GM08714 (cell line): ENCODE measurements around the gene MMS19.
"Not testable (repeated sequence)": the region's sequence is repeated elsewhere in the genome, so short reads cannot be mapped to it uniquely, and the experiment has no call there.

Experiments
- H3K4me3 ChIP-seq: fragments of 200-500 bp; sonication (Bioruptor generic); 2 replicates; pipeline ENCODE4 v1.5.1; 2014; ENCODE audit warnings: mild to moderate bottlenecking, low read length, inconsistent platforms
- ZNF274 ChIP-seq: IDR thresholded peaks from 2 replicates; pipeline ENCODE4 v1.6.1; 2012; ENCODE audit warnings: mild to moderate bottlenecking, low read depth, low read length

The MMS19 gene

DNA sequence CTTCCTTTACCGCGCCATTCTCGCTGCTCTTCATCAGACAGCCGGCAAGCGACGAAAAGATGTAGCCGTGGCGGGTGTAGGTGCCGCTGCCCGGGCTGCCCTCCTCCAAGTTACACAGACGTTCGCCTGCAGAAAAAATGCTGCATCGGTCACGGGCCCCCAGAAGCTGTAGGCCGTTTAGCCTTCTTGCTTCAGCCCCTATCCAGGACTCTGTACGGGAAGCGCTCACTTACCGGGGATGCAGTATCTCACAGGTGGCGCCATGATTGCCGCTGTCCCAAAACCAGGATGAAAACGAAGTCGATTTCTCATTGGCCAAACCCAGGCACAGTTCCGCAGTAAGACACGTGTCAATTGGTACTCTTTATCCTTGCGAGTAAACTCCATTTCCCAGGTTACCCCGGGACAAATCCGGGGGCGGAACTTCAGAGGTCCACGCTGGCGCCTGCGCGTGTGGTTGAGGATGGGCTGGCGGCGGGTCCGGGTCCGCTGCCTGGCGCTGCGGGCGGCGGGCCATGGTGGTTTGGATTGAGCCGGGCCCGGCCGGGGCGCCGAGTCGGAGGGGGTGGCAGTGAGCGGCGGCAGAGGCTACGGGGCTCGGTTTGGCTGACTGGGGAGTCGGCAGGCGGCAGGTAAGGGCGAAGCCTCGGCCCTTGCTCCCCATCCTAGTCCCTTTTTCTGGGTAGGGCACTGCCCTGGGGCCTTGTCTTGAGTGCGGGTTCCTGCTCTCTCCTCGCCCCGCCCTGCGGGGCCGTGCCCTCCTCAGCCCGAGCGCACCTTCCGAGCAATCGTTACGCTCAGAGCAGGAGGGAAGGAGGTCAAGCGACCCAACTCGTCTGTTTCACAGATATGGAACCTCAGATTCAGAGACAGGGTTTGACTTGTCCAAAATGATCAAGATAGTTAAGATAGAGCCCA is 52.2 kb downstream of the MMS19 start, which contains the start of the genes EXOSC1 and ZDHHC16:
Gene EXOSC1, minus strand, starts transcription at position 285 of the 918 bp plus-strand sequence. Its CDS starts 21 bp downstream, at position 264.
Gene ZDHHC16, plus strand, starts transcription at position 454 of the 918 bp plus-strand sequence. CDS start 5,501 bp downstream, outside the sequence.
- peak within 1 kb of the TSS; percentile 83 for H3K4me3 ChIP-seq
- no peak for TF ChIP-seq ZNF274

DNA sequence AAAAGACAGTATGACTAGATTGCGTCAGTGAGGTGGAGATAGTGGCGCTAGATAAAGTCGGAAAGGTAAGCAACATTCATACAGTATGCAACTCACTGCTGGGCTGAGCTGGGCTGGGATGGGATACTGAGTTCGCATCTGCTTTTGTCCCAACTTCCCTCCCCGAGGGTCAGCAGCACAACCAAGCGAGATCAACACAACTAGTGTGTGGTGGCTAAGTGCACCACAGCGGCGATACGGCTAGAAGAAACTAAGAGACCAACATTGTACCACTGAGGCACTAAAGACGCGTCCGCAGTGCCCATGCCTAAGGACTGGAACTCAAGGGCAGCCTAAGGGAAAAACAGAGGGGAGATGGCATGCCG is 52.9 kb downstream of the MMS19 start:
- TF ChIP-seq ZNF274, result no peak
- H3K4me3 ChIP-seq, result peak overlapping the region; percentile 83

DNA sequence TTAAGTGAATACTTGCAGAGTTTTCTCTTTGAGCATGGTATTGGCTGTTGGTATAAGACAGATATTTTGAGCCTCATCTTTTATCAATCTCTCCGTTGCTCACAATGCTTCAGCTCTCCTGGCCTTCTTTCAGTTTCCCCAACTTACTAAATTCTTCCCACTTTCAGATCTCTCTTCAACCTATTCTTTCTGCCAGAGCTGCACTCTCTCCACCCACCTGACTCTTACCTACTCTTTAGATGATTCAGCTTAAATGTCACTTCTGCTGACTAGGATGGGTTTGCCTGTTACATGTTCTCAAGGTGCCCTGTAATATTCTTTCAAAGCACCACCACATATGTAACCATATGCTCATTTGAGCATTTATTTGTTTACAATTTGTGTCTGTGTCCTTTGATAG is 54.0 kb downstream of the MMS19 start:
- TF ChIP-seq ZNF274, result no peak
- H3K4me3 ChIP-seq, result no peak overlapping the region

DNA sequence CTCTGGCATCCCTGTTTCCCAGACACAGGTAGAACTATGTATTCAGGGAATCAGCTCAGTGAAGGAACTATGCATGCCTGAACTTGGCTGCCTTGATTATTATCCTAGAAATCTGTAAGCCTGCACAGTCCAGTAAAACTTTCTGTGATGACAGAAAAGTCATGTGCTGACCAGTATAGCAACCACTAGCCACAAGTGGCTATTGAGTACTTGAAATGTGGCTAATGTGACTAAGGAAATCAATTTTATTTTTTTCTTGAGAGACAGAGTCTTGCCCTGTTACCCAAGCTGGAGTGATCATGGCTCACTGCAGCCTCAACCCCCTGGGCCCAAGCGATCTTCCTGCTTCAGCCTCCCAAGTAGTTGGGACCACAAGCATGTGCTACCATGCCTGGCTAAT is 55.9 kb downstream of the MMS19 start:
- TF ChIP-seq ZNF274, result no peak
- no peak overlapping the region for H3K4me3 ChIP-seq

DNA sequence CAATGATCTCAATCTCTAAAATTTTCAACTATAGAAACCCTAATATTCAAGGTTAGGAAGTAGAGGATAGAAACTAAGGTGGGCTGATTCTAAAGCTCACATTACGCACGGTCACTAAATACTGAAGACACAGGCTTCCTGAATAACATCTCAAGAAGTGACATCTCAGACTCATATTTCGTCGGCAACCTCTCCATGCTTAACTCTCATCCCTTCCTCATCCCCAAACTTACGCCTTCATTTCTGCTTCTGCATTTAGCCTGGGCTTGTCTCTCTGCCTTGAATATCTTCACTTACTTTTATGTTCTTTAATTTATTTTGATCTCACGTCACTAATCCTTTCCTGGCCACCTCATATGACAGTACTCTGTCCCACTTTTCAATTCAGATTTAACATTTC is 63.0 kb downstream of the MMS19 start:
- H3K4me3 ChIP-seq, result no peak overlapping the region
- TF ChIP-seq ZNF274, result no peak

DNA sequence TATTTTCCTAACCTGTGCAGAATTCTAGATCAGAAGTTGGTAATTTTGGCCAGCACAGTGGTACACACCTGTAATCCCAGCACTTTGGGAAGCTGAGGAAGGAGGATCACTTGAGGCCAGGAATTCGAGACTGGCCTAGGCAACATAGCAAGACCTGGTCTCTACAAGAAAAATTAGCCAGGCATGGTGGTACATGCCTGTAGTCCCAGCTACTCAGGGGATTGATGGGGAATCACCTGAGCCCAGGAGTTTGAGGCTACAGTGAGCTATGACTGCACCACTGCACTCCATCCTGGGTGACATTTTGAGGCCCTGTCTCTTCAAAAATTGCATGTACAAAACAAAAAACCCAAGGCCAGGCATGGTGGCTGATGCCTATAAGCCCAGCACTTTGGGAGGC is 63.7 kb downstream of the MMS19 start:
- no peak overlapping the region for H3K4me3 ChIP-seq
- no peak for TF ChIP-seq ZNF274

DNA sequence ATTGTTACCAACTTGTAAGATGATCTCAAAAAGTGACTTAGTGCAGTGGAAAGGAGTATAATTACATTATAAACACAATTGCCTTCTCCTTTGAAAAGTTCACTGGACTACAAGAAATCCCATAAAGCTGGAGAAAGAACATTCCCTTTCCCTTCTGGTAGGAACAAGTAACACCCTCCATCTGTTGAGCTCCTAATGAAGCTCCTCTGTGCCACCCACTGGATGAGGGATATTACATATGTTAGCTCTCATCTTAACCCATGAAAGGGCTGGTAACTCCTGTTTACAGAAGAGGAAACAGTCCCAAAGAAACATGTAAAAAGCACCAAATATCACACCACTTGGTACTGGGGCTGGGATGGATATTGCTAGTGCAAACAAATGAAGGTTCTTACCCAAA is 64.2 kb downstream of the MMS19 start:
- no peak overlapping the region for H3K4me3 ChIP-seq
- TF ChIP-seq ZNF274, result no peak

DNA sequence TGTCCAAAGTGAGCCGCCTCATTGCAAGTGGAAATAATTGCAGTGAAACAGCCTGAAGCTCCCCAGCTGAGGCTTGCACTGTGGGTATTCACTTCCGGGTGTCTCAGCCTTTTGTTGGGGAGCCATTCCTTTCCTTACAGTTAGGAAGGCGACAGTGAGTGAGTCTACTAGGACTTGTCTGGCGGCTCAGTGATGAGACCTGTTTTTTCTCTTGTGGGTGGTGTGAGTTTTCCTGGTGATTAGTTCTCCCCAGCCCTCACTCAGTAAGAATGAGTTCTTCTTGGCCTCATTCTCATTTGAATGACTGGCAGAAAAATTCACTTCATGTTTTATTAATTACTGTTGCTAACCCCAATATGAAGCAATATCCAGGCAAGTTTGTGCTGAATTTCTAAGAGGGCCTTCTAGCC is 69.6 kb downstream of the MMS19 start:
- TF ChIP-seq ZNF274, result no peak
- peak overlapping the region; percentile 72 for H3K4me3 ChIP-seq

DNA sequence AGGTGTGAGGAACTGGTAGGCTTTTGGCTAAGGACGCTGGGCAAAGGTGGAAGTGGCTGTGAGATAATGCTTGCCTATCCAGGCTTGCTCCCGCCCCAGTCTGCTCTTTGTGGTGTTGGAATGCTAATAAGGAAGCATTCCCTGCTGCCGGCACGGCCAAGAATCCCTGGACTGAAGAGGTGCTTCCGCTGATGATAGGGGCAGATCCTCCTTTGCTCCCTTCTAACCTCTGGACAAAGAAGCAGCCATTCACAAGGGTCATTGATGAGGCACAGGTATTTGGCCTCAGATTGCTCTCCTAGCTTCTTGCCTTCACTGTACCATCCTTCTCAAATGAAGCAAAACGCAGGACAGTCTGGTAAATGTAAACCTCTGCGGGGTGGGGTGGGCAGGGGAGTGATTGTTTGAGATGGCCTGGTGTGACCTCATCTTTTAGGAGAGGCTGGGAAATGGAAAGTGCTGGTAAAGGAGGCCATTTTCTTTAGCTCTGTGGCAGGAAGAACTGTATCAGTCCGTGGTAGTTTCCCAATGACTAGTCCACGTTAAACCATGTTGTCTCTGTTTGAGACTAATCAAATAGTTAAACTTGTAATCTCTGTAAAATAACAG is 70.5 kb downstream of the MMS19 start:
- TF ChIP-seq ZNF274, result no peak
- peak overlapping the region; percentile 97 for H3K4me3 ChIP-seq

DNA sequence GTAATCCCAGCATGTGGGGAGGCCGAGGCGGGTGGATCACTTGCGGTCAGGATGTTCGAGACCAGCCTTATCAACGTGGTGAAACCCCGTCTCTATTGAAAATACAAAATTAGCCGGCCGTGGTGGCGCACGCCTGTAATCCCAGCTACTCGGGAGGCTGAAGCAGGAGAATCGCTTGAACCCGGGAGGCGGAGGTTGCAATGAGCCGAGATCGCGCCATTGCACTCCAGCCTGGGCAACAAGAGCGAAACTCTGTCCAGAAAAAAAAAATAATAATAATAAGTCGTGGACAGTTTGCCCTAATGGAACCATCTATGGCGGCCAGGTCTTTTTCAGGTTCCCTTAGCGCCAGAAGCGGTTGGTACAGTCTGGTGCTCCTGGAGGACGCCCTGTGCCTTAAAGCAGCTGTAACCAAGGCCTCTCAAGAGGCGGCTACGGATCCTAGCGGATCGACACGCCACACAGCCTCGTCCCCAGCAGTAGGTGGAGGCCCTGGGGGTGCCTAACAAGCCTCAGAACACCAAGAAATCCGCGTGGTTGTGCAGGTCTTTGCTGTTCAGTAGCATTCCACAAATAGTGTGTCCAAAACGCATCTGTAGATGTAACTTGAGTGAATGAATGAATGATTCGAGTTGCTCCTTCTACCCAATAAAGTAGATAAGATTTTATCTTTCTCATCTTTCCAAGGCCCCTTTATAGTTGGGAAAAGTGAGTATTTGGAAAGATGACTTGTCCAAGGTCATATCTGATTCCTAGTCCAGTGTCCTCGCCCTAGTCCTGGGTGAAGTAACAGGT is 71.2 kb downstream of the MMS19 start:
- TF ChIP-seq ZNF274, result no peak
- H3K4me3 ChIP-seq, result peak overlapping the region; percentile 97

DNA sequence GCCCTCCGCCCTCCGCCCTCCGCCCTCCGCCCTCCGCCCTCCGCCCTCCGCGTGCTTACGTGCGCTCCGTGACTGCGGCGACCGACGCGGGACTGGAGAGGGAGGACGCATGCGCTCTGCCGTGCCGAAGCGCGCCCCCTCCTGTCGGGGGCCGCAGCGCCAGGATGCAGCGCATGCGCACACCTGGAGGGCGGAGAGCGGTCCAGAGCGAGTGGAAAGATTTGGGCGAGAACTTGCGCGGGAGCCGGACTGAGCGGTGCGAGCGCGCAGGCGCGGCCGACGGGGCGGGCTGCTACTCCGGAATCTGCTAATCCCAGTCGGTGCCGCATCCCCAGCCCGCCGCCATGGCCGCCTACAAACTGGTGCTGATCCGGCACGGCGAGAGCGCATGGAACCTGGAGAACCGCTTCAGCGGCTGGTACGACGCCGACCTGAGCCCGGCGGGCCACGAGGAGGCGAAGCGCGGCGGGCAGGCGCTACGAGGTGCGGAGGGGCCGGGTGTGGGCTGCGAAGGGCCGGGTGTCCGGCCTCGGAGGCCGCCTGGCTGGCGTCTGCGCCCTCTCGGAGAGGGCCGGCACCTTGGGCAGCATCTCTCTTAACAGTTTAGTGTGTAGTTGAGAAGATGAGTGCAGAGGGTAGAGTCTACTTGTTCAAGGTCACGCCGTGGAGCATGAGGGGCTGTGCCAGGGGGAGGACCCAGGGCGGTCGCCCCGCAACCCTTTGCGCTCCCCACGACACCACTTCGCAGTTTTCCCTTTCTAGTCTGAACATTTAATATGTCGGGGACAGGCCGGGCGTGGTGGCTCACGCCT is 72.1 kb downstream of the MMS19 start, which contains the start of gene PGAM1:
Gene PGAM1, plus strand, starts transcription at position 228 of the 812 bp plus-strand sequence. Its CDS starts 117 bp downstream, at position 345.
- no peak for TF ChIP-seq ZNF274

DNA sequence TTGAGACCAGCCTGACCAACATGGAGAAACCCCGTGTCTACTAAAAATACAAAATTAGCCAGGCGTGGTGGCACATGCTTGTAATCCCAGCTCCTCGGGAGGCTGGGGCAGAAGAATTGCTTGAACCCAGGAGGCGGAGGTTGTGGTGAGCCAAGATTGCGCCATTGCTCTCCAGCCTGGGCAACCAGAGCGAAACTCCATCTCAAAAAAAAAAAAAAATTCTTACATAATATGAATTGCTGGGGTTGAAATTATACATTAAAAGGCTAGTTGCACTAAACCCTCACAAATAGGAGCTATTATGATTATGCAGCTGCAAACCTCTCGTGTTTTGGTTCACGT is 74.5 kb downstream of the MMS19 start:
- H3K4me3 ChIP-seq, result not testable (repeated sequence)

More for the DNA sequence above, 72.1 kb downstream of the MMS19 start, which contains the start of gene PGAM1:
- H3K4me3 ChIP-seq, result peak within 1 kb of the TSS; percentile 97

DNA sequence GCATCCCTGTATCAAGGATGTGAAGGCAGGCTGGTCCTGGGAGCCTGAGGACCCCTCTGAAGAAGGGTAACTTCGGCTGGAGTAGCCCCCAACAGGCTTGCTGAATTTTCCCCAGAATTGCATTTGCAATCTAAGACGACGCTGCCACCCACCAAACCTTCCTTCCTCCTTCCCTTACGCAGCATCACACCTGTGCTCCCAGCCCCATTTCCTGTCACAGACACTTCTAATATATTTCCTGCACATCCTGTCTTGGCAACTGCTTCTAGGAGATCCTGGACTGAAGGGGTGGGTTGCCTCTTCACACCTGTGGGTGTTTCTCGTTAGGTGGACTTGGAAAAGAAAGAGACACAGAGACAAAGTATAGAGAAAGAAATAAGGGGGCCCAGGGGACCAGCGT is 81.7 kb downstream of the MMS19 start:
- H3K4me3 ChIP-seq, result no peak overlapping the region
- no peak for TF ChIP-seq ZNF274
